MM.1S (cell line): ENCODE data around the gene SETD3.

Experiments used
- DNase-seq: peaks from one replicate; pipeline ENCODE4 v3.0.0-alpha.2; 2015
- H2AFZ ChIP-seq: fragments of 300-600 bp; sonication (generic); 2 replicates; pipeline ENCODE4 v1.6.0; 2016; ENCODE audit warnings: antibody characterized with exemption, low read length
- H3F3A ChIP-seq: fragments of 300-600 bp; sonication (generic); 2 replicates; pipeline ENCODE4 v1.6.1; 2016; ENCODE audit warnings: mild to moderate bottlenecking, antibody characterized with exemption, low read length, moderate library complexity, mixed read lengths; ENCODE audit not compliant: insufficient read depth
- H3K27ac ChIP-seq: fragments of 300-600 bp; sonication (generic); 2 replicates; pipeline ENCODE4 v1.5.1; 2016; ENCODE audit warnings: mild to moderate bottlenecking, low read length
- H3K27me3 ChIP-seq: fragments of 300-600 bp; sonication (generic); replicated peaks from 2 replicates; pipeline ENCODE4 v1.6.0; 2016; ENCODE audit warnings: low read length; ENCODE audit not compliant: insufficient read depth
- H3K36me3 ChIP-seq: fragments of 300-600 bp; sonication (generic); replicated peaks from 2 replicates; pipeline ENCODE4 v1.6.1; 2016; ENCODE audit warnings: mild to moderate bottlenecking, low read length, mixed read lengths; ENCODE audit not compliant: insufficient read depth
- H3K4me1 ChIP-seq: fragments of 300-600 bp; sonication (generic); 2 replicates; pipeline ENCODE4 v1.6.1; 2016; ENCODE audit warnings: low read length, mixed read lengths
- H3K4me2 ChIP-seq: fragments of 300-600 bp; sonication (generic); 2 replicates; pipeline ENCODE4 v1.6.0; 2016; ENCODE audit warnings: low read depth, low read length
- H3K4me3 ChIP-seq: fragments of 300-600 bp; sonication (generic); 2 replicates; pipeline ENCODE4 v1.5.1; 2016; ENCODE audit warnings: low read length, mixed read lengths
- H3K79me2 ChIP-seq: fragments of 300-600 bp; sonication (generic); 2 replicates; pipeline ENCODE4 v1.6.1; 2016; ENCODE audit warnings: mixed run types, low read length, mixed read lengths
- H3K9ac ChIP-seq: fragments of 300-600 bp; sonication (generic); 2 replicates; pipeline ENCODE4 v1.6.1; 2016; ENCODE audit warnings: low read length, mixed read lengths
- H3K9me2 ChIP-seq: fragments of 300-600 bp; sonication (generic); replicated peaks from 2 replicates; pipeline ENCODE4 v1.6.1; 2016; ENCODE audit warnings: mild to moderate bottlenecking, low read length, mixed read lengths; ENCODE audit not compliant: insufficient read depth
- H3K9me3 ChIP-seq: fragments of 300-600 bp; sonication (generic); replicated peaks from 2 replicates; pipeline ENCODE4 v1.6.1; 2016; ENCODE audit warnings: mild to moderate bottlenecking, low read length, mixed read lengths; ENCODE audit not compliant: insufficient read depth
- H4K20me1 ChIP-seq: fragments of 300-600 bp; sonication (generic); 2 replicates; pipeline ENCODE4 v1.6.1; 2016; ENCODE audit warnings: mild to moderate bottlenecking, low read length, moderate library complexity, mixed read lengths; ENCODE audit not compliant: insufficient read depth
- EZH2 ChIP-seq: fragments of 300-600 bp; sonication (generic); optimal IDR thresholded peaks from 2 replicates; pipeline ENCODE3; 2017; ENCODE audit warnings: low read depth, mild to moderate bottlenecking, antibody characterized with exemption, low read length, mixed read lengths
- EZH2phosphoT487 ChIP-seq: fragments of 300-600 bp; sonication (generic); IDR thresholded peaks from 2 replicates; pipeline ENCODE4 v1.6.1; 2018; ENCODE audit warnings: antibody characterized with exemption, low read length
- TF ChIP-seq, protein P1 (sequence below): fragments of 300-600 bp; sonication (generic); IDR thresholded peaks from 2 replicates; pipeline ENCODE4 v1.5.1; 2016; ENCODE audit warnings: antibody characterized with exemption, low read length, mixed read lengths

SETD3 gene

DNA sequence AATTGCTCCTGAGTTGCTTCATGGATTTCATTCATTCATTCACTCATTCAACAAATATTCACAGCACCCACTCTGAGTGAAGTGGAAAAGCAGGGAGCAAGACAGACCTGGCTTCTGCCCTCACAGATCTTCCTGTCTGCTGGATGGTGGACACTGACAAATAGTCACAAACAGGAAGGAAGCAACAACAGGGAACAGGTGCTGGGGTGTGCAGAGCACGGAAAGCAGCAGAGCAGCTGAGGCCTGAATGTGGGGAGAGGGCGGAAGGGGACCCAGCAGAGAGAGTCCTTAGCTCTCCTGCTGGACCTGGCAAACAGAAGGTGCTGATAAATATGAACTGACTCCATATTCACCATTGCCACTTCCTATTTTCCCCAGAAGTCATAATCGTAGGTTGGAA, 54.4 kb downstream of the SETD3 start:
- H3F3A ChIP-seq = no peaks in the 10 kb centered on the region
- H2AFZ ChIP-seq = no peak overlapping the region
- no peaks in the 10 kb centered on the region for H3K79me2 ChIP-seq
- no peaks in the 10 kb centered on the region for H3K36me3 ChIP-seq
- H3K9me3 ChIP-seq = no peaks in the 10 kb centered on the region
- H3K4me2 ChIP-seq = no peak overlapping the region
- H3K9me2 ChIP-seq = no peaks in the 10 kb centered on the region
- no peaks in the 10 kb centered on the region for H3K4me1 ChIP-seq
- H3K4me3 ChIP-seq = no peak overlapping the region
- TF ChIP-seq, protein P1, sequence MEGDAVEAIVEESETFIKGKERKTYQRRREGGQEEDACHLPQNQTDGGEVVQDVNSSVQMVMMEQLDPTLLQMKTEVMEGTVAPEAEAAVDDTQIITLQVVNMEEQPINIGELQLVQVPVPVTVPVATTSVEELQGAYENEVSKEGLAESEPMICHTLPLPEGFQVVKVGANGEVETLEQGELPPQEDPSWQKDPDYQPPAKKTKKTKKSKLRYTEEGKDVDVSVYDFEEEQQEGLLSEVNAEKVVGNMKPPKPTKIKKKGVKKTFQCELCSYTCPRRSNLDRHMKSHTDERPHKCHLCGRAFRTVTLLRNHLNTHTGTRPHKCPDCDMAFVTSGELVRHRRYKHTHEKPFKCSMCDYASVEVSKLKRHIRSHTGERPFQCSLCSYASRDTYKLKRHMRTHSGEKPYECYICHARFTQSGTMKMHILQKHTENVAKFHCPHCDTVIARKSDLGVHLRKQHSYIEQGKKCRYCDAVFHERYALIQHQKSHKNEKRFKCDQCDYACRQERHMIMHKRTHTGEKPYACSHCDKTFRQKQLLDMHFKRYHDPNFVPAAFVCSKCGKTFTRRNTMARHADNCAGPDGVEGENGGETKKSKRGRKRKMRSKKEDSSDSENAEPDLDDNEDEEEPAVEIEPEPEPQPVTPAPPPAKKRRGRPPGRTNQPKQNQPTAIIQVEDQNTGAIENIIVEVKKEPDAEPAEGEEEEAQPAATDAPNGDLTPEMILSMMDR = no peak
- TF ChIP-seq EZH2phosphoT487 (no peak), EZH2 (no peak)
- no peak overlapping the region for H3K9ac ChIP-seq
- no peaks in the 10 kb centered on the region for H3K27me3 ChIP-seq
- no peak for DNase-seq
- no peak overlapping the region for H3K27ac ChIP-seq
- no peaks in the 10 kb centered on the region for H4K20me1 ChIP-seq

DNA sequence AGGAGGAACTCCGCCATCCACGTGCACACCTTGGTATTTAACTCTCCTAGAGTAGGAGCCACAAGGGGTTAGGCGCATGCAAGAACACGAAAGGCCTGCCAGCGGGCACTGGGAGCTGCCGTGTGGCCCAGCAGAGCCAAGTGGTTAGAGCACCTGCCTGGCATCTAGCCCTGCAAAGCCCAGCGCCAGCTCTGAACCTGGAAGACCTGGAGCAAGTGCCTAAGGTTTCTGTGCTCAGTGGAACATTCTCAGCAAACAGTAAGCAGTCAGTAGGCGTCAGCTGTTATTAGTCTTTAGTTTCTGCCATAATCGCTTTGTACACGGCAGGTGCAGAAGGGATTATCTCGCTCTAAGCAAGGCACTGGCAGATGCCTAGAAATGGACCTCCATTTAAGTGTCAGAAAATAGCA, 55.4 kb downstream of the SETD3 start:
- H3K27ac ChIP-seq = no peak overlapping the region
- no peak for TF ChIP-seq EZH2
- no peak for TF ChIP-seq EZH2phosphoT487
- TF ChIP-seq, protein P1 = no peak
- no peak overlapping the region for H3K4me2 ChIP-seq
- H3K9me2 ChIP-seq = no peaks in the 10 kb centered on the region
- no peak overlapping the region for H2AFZ ChIP-seq
- H3K4me3 ChIP-seq = no peak overlapping the region
- H3K9me3 ChIP-seq = no peaks in the 10 kb centered on the region
- H3K79me2 ChIP-seq = no peaks in the 10 kb centered on the region
- no peaks in the 10 kb centered on the region for H3F3A ChIP-seq
- H4K20me1 ChIP-seq = no peaks in the 10 kb centered on the region
- no peak overlapping the region for H3K9ac ChIP-seq
- H3K27me3 ChIP-seq = no peaks in the 10 kb centered on the region
- no peaks in the 10 kb centered on the region for H3K4me1 ChIP-seq
- no peaks in the 10 kb centered on the region for H3K36me3 ChIP-seq
- no peak for DNase-seq

DNA sequence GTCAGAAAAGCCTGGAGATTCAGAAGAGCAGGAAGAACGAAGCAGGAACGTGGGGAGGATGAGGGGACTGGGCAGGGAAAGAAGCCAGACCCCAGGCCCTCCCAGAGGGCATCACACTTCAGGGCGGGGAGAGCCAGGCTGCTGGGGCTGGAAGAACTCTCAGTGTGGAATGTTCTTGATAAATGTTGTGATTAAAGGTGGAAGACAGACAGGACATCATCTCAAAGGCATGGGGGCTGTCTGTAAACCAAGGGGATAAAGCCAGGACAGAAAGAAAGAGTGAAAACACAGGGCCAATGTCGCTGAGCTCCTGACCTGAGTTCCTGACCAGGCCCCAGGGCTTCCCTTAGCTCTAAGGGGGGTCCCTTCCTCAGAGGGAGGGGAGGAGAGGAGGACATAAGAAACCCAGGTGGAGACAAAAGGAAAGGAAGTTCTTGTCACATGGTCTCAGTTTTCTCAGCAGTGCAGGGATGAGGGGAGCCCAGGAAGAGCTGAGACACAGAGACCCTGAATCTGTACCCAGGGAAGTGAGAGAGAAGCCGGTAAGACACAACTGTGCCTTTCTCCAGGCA, 56.3 kb downstream of the SETD3 start:
- Histone ChIP-seq H4K20me1 (no peaks in the 10 kb centered on the region), H3K4me2 (no peak overlapping the region), H3F3A (no peaks in the 10 kb centered on the region), H3K4me3 (no peak overlapping the region), H3K9ac (no peak overlapping the region), H3K36me3 (no peaks in the 10 kb centered on the region), H3K9me2 (no peaks in the 10 kb centered on the region), H3K27ac (no peak overlapping the region), H3K79me2 (no peaks in the 10 kb centered on the region), H3K4me1 (no peaks in the 10 kb centered on the region), H3K9me3 (no peaks in the 10 kb centered on the region), H2AFZ (no peak overlapping the region), H3K27me3 (no peaks in the 10 kb centered on the region)
- TF ChIP-seq, protein P1 = no peak
- no peak for TF ChIP-seq EZH2phosphoT487
- TF ChIP-seq EZH2 = no peak
- DNase-seq = no peak
